ENCODE data around the gene DDX10. TPM values are rescaled to one million over a fixed set of nuclear protein-coding genes. Genes with fewer than 3 reads are reported as not detected.

Gene DDX10
- total RNA-seq, 1 experiment from 2014 or later, result 48.3 TPM

GRCh38 chr11:108967571-108967970 lies 302.7 kb downstream of the DDX10 start:
- Histone ChIP-seq H3T11ph (ENCODE audit: low read length) (no peak overlapping the region), H3K9ac (ENCODE audit: extremely low read depth, insufficient read length, low read length) (no peak overlapping the region), H3K14ac (ENCODE audit: insufficient read depth, low read length) (no peak overlapping the region), H2BK120ac (ENCODE audit: low read depth, low read length, poor library complexity, severe bottlenecking) (no peak overlapping the region), H3K23ac (ENCODE audit: insufficient read length, low read depth, low read length) (no peak overlapping the region), H4K5ac (ENCODE audit: insufficient read length, low read depth, low read length) (no peak overlapping the region), H3K23me2 (ENCODE audit: insufficient read length, low read depth, low read length, poor library complexity, severe bottlenecking) (no peaks in the 10 kb centered on the region), H3K79me2 (ENCODE audit: insufficient read depth, low read length) (no peaks in the 10 kb centered on the region), H2AK5ac (ENCODE audit: insufficient read length, low read length) (no peak overlapping the region), H2BK20ac (ENCODE audit: low read depth, low read length, poor library complexity, severe bottlenecking) (no peak overlapping the region), H2BK5ac (ENCODE audit: insufficient read length, low read length) (no peak overlapping the region), H3K4me1 (ENCODE audit: insufficient read depth, low read length) (peaks cover 10% of the 10 kb centered on the region), H3K4ac (ENCODE audit: low read depth, low read length) (no peak overlapping the region), H4K20me1 (ENCODE audit: control insufficient read depth, insufficient read depth, insufficient read length) (no peaks in the 10 kb centered on the region), H3K79me1 (ENCODE audit: insufficient read depth, low read depth, low read length, poor library complexity, severe bottlenecking) (no peaks in the 10 kb centered on the region), H3K27ac (ENCODE audit: insufficient read length, low read depth, low read length) (no peak overlapping the region), H3K27me3 (ENCODE audit: insufficient read depth, low read length) (0 out of 2 replicates have a peak, but pooled peaks cover 2% of the 10 kb centered on the region), H2BK15ac (ENCODE audit: low read depth, low read length) (no peak overlapping the region), H3K18ac (ENCODE audit: insufficient read length, low read depth, low read length) (no peak overlapping the region), H3K56ac (ENCODE audit: insufficient read length, low read depth, low read length) (no peak overlapping the region), H3K9me3 (ENCODE audit: control insufficient read depth, low read depth, low read length) (no peaks in the 10 kb centered on the region), H2BK12ac (ENCODE audit: insufficient read length, low read depth, low read length) (no peak overlapping the region), H2AFZ (ENCODE audit: low read length) (no peak overlapping the region), H3K4me2 (ENCODE audit: insufficient read depth, insufficient read length, low read length) (no peak overlapping the region), H4K91ac (ENCODE audit: insufficient read length, low read depth, low read length) (no peak overlapping the region), H4K8ac (replicated peaks; ENCODE audit: insufficient read length, low read depth, low read length) (no peak overlapping the region)
- TF ChIP-seq CTCF (conservative IDR thresholded peaks at IDR 0.05), result no peak
- Mint-ChIP-seq H3K36me3 (ENCODE audit: insufficient read depth in 1 of 3, low read depth in 3 of 3) (no peaks in the 10 kb centered on the region), H3K27me3 (ENCODE audit: low read depth) (no peaks in the 10 kb centered on the region), H3K4me3 (no peak overlapping the region), H3K27ac (peak overlapping the region in 1 of 3 experiments; percentile 13; a peak in 2 of 7 replicates), H3K9me3 (no peaks in the 10 kb centered on the region; a peak in 1 of 5 replicates), H3K4me1 (peaks cover 15 to 22% of the 10 kb centered on the region in 2 experiments)
- no CpG with 5 or more reads among the region's 7 CpGs for WGBS (ENCODE audit: extremely low coverage, insufficient read length, low lambda C conversion rate)
- DNase-seq, result no peak
